ENCODE measurements around the gene PCGF1.
A peak's percentile ranks its signal among the peaks of the same experiment; 100 is the strongest.

Gene PCGF1

GRCh38 chr2:74507145-74507925 lies at the start of gene PCGF1:
Gene PCGF1 (minus strand): TSS chr2:74507695. CDS start chr2:74507668, 27 bp downstream.
- DNase-seq, result peak; percentile 98

GRCh38 chr2:74556831-74557370 lies 49.4 kb upstream of the PCGF1 start:
- no peak for DNase-seq

- DNase-seq, result no peak
Measured at GRCh38 chr2:74556159-74556558, 48.7 kb upstream of the PCGF1 start.

- no peak for DNase-seq
Measured at GRCh38 chr2:74555610-74556103, 48.2 kb upstream of the PCGF1 start.

GRCh38 chr2:74554820-74555531 lies 47.5 kb upstream of the PCGF1 start:
- no peak for DNase-seq

GRCh38 chr2:74553892-74554819 lies 46.7 kb upstream of the PCGF1 start, which contains the start of the genes DOK1 and LOXL3:
Gene DOK1 (plus strand): TSS chr2:74554720. CDS start chr2:74554755, 35 bp downstream.
Gene LOXL3 (minus strand): TSS chr2:74553942. CDS start chr2:74552634, 1,308 bp downstream.
- DNase-seq, result no peak

- DNase-seq, result no peak
Measured at GRCh38 chr2:74552914-74553811, 45.7 kb upstream of the PCGF1 start.

- no peak for DNase-seq
Measured at GRCh38 chr2:74551942-74552913, 44.7 kb upstream of the PCGF1 start.

GRCh38 chr2:74551530-74551929 lies 44.0 kb upstream of the PCGF1 start:
- no peak for DNase-seq

- no peak for DNase-seq
Measured at GRCh38 chr2:74550231-74550630, 42.7 kb upstream of the PCGF1 start.

- DNase-seq, result peak; percentile 50
Measured at GRCh38 chr2:74548900-74549826, 41.7 kb upstream of the PCGF1 start.

GRCh38 chr2:74548285-74548899 lies 40.9 kb upstream of the PCGF1 start:
- peak; percentile 39 for DNase-seq

GRCh38 chr2:74546004-74546403 lies 38.5 kb upstream of the PCGF1 start:
- DNase-seq, result no peak

GRCh38 chr2:74544634-74545033 lies 37.1 kb upstream of the PCGF1 start:
- no peak for DNase-seq

- no peak for DNase-seq
Measured at GRCh38 chr2:74542978-74543377, 35.5 kb upstream of the PCGF1 start.

- no peak for DNase-seq
Measured at GRCh38 chr2:74540291-74540690, 32.8 kb upstream of the PCGF1 start.

GRCh38 chr2:74538881-74539339 lies 31.4 kb upstream of the PCGF1 start:
- DNase-seq, result no peak

- DNase-seq, result no peak
Measured at GRCh38 chr2:74537140-74537539, 29.6 kb upstream of the PCGF1 start.

All from NCI-H2171 (cell line).